ENCODE measurements around the gene CATSPER3. TPM values are rescaled to one million over a fixed set of nuclear protein-coding genes. Genes with fewer than 3 reads are reported as not detected.

The CATSPER3 gene
- total RNA-seq, 2 experiments from 2014 or later = 0.56 TPM; not detected in 1

DNA sequence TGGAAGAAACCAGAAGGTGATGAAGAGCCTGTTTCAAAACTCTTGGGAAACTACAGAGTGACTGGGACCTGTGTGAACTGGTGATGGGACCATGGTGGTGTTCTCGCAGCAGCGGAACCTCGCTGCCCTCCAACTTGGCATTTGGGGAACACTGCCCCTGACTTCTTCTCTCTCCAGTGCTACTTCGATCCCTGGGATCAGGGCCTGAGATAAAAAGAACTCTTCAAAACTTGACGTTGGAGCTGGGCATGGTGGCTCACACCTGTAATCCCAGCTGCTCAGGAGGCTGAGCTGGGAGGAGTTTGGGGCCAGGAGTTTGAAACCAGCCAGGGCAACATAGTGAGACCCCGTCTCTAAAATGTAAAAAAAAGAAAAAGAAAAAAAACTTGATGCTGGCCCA lies 48.2 kb downstream of the CATSPER3 start:
- ChIA-PET CTCF (no interaction called here), POLR2A (no interaction called here)
- Mint-ChIP-seq H3K9me3 (no peaks in the 10 kb centered on the region), H3K27me3 (no peaks in the 10 kb centered on the region), H3K36me3 (ENCODE audit: low read depth) (no peaks in the 10 kb centered on the region), H3K4me1 (ENCODE audit: low read depth) (no peaks in the 10 kb centered on the region), H3K4me3 (no peak overlapping the region), H3K27ac (no peak overlapping the region)
- no peak overlapping the region for H3K27ac ChIP-seq (ENCODE audit: low read depth in 1 of 2, low read length in 2 of 2)
- intact Hi-C loops (cut with DNase I, micrococcal nuclease) = no loop called here
- H3K4me1 ChIP-seq (ENCODE audit: insufficient read depth, low read length) = no peaks in the 10 kb centered on the region
- ATAC-seq (ENCODE audit: poor library complexity) = no peak
- no peaks in the 10 kb centered on the region for H3K27me3 ChIP-seq (ENCODE audit: control insufficient read depth in 1 of 2, insufficient read depth in 2 of 2, low read length in 2 of 2)
- no peak for DNase-seq
- TF ChIP-seq, protein P1, sequence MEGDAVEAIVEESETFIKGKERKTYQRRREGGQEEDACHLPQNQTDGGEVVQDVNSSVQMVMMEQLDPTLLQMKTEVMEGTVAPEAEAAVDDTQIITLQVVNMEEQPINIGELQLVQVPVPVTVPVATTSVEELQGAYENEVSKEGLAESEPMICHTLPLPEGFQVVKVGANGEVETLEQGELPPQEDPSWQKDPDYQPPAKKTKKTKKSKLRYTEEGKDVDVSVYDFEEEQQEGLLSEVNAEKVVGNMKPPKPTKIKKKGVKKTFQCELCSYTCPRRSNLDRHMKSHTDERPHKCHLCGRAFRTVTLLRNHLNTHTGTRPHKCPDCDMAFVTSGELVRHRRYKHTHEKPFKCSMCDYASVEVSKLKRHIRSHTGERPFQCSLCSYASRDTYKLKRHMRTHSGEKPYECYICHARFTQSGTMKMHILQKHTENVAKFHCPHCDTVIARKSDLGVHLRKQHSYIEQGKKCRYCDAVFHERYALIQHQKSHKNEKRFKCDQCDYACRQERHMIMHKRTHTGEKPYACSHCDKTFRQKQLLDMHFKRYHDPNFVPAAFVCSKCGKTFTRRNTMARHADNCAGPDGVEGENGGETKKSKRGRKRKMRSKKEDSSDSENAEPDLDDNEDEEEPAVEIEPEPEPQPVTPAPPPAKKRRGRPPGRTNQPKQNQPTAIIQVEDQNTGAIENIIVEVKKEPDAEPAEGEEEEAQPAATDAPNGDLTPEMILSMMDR (IDR thresholded peaks at IDR 0.05) = no peak
- no peak overlapping the region for H3K4me3 ChIP-seq (ENCODE audit: low read length)
- no peaks in the 10 kb centered on the region for H3K9me3 ChIP-seq (ENCODE audit: control insufficient read depth in 1 of 2, insufficient read depth in 1 of 2, low read length in 2 of 2)
- no peaks in the 10 kb centered on the region for H3K36me3 ChIP-seq (ENCODE audit: insufficient read depth, low read length)

DNA sequence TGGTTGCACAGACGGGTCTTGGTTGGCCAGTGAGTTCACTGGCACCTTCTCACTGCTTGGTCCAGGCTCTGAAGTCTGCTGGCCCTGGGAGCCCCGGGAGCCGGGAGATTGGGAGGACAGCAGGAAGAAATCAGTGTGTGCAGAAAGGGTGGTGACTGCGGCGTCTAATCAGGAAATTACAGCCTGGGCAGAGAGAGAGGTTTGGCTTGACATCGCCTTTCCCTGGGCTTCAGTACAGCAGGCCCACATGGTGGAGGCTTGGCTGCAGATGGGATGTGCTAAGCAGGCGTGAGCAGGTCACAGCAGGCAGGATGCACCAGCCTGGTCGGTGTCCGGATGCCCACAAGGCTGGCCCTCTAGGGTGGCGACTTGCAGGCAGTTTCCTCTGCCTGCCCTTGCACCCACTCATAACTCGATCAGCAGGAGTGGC lies 49.2 kb downstream of the CATSPER3 start:
- CTCF ChIA-PET = no interaction called here
- Mint-ChIP-seq H3K4me1 (ENCODE audit: low read depth) (no peaks in the 10 kb centered on the region), H3K27ac (no peak overlapping the region), H3K4me3 (no peak overlapping the region), H3K27me3 (no peaks in the 10 kb centered on the region), H3K9me3 (no peaks in the 10 kb centered on the region), H3K36me3 (ENCODE audit: low read depth) (no peaks in the 10 kb centered on the region)
- TF ChIP-seq, protein P1 (IDR thresholded peaks at IDR 0.05) = no peak
- no peaks in the 10 kb centered on the region for H3K36me3 ChIP-seq (ENCODE audit: insufficient read depth, low read length)
- intact Hi-C loops (cut with DNase I, micrococcal nuclease) = no loop called here
- POLR2A ChIA-PET = no interaction called here
- no peak for ATAC-seq (ENCODE audit: poor library complexity)
- H3K4me3 ChIP-seq (ENCODE audit: low read length) = no peak overlapping the region
- H3K27ac ChIP-seq (ENCODE audit: low read depth in 1 of 2, low read length in 2 of 2) = no peak overlapping the region
- no peaks in the 10 kb centered on the region for H3K4me1 ChIP-seq (ENCODE audit: insufficient read depth, low read length)
- H3K27me3 ChIP-seq (ENCODE audit: control insufficient read depth in 1 of 2, insufficient read depth in 2 of 2, low read length in 2 of 2) = no peaks in the 10 kb centered on the region
- DNase-seq = peak in 1 of 14 experiments; percentile 27
- no peaks in the 10 kb centered on the region for H3K9me3 ChIP-seq (ENCODE audit: control insufficient read depth in 1 of 2, insufficient read depth in 1 of 2, low read length in 2 of 2)

DNA sequence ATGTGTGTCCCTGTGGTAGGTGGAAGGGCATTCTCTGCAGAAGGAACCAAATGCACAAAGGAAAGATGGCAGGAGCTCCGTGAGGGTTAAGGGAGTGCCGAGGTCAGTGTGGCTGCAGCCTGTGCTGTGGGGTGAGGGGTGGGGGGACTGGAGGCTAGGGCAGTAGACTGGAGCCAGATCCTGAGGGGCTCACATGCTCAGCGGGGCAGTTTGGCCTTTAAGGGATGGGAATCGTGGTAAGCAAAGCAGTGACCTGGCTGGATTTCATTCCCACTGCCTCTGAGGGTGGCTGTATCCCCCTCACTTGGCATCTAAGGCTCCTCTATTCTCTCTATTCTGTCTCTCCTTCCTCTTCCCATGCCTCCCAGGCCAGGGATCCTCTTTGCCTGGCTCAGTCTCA lies 50.8 kb downstream of the CATSPER3 start:
- POLR2A ChIA-PET = no interaction called here
- intact Hi-C loops (cut with DNase I, micrococcal nuclease) = no loop called here
- CTCF ChIA-PET = no interaction called here
- Histone ChIP-seq H3K4me3 (ENCODE audit: low read length) (no peak overlapping the region), H3K27ac (ENCODE audit: low read depth in 1 of 2, low read length in 2 of 2) (no peak overlapping the region), H3K27me3 (ENCODE audit: control insufficient read depth in 1 of 2, insufficient read depth in 2 of 2, low read length in 2 of 2) (no peaks in the 10 kb centered on the region), H3K4me1 (ENCODE audit: insufficient read depth, low read length) (no peaks in the 10 kb centered on the region), H3K9me3 (ENCODE audit: control insufficient read depth in 1 of 2, insufficient read depth in 1 of 2, low read length in 2 of 2) (no peaks in the 10 kb centered on the region), H3K36me3 (ENCODE audit: insufficient read depth, low read length) (no peaks in the 10 kb centered on the region)
- TF ChIP-seq, protein P1 (IDR thresholded peaks at IDR 0.05) = no peak
- ATAC-seq (ENCODE audit: poor library complexity) (no peak), DNase-seq (peak in 1 of 14 experiments; percentile 8)
- no peak overlapping the region for H3K27ac Mint-ChIP-seq
- H3K9me3 Mint-ChIP-seq = no peaks in the 10 kb centered on the region
- no peaks in the 10 kb centered on the region for H3K4me1 Mint-ChIP-seq (ENCODE audit: low read depth)
- no peaks in the 10 kb centered on the region for H3K36me3 Mint-ChIP-seq (ENCODE audit: low read depth)
- H3K27me3 Mint-ChIP-seq = peaks cover 4% of the 10 kb centered on the region
- H3K4me3 Mint-ChIP-seq = no peak overlapping the region

Measured in CD4-positive, alpha-beta T cell (primary cell).